Measurements from ENCODE around the gene FNTB. TPM values are rescaled to one million over a fixed set of nuclear protein-coding genes. Genes with fewer than 3 reads are reported as not detected.
A peak's percentile ranks its signal among the peaks of the same experiment; 100 is the strongest.

Gene FNTB
- total and polyA plus RNA-seq, 2 of the 13 experiments (the other 11 are each of a cell fraction or from before 2014, with no cell fraction given) = 23.6 to 28.5 TPM

GRCh38 chr14:64979336-64980074 is 7.2 kb upstream of the FNTB start (continued):
- TF ChIP-seq FOSL2 (CRISPR knock-in tag; IDR thresholded peaks at IDR 0.05) = peak; percentile 25; the same call in 1 of the 2 replicates
- no peak for TF ChIP-seq ZNF460 (CRISPR knock-in tag; IDR thresholded peaks at IDR 0.05; ENCODE audit: borderline replicate concordance)

GRCh38 chr14:64983439-64984310 is 3.0 kb upstream of the FNTB start:
- Histone ChIP-seq H3K9me3 (ENCODE audit: low read length) (no peaks in the 10 kb centered on the region), H3K27ac (ENCODE audit: extremely low read length, insufficient read depth, low read length) (no peak overlapping the region), H3K27me3 (ENCODE audit: control insufficient read depth in 1 of 2, insufficient read depth in 2 of 2, low read length in 2 of 2) (no peaks in the 10 kb centered on the region), H3K36me3 (replicated peaks in 1 of 2; ENCODE audit: control insufficient read depth in 1 of 2, insufficient read depth in 2 of 2, low read length in 2 of 2) (no peaks in the 10 kb centered on the region), H3K4me3 (replicated peaks in 1 of 3; ENCODE audit: insufficient read depth in 1 of 3, low read depth in 2 of 3, low read length in 3 of 3) (peak overlapping the region in 2 of 3 experiments; percentile 38 to 46; a peak in 3 of 6 replicates), H3K79me2 (ENCODE audit: insufficient read depth, low read length) (peaks cover 16% of the 10 kb centered on the region), H3K9ac (ENCODE audit: insufficient read depth, low read depth, low read length) (no peak overlapping the region), H3K4me1 (ENCODE audit: insufficient read depth, low read length) (peaks cover 46% of the 10 kb centered on the region), H2AFZ (ENCODE audit: low read length) (peak overlapping the region; percentile 78), H3K4me2 (ENCODE audit: low read depth, low read length) (peak overlapping the region; percentile 68), H4K20me1 (ENCODE audit: insufficient read depth, low read length) (no peaks in the 10 kb centered on the region)
- intact Hi-C loops (cut with micrococcal nuclease; ENCODE audit: unreplicated experiment) (loop anchor here (1.0 to 5.0 kb wide), 2 partner anchors 41 to 181 kb away; partner anchors contain the start of gene GPX2), in situ Hi-C loops (cut with HindIII; ENCODE audit: extremely low pct_ligation_motif_present, low pct_unique_long_range_greater_than_20kb) (loop anchor here (10.0 kb wide), 1 partner anchor 159 kb away; no protein-coding TSS in a partner anchor)
- CTCF ChIA-PET (ENCODE audit: low intra/inter-chr PET ratio, low total read pairs) = interaction anchor here (0.8 to 1.4 kb wide), 2 partner anchors 45 to 161 kb away, joined by 3 to 7 read pairs; no protein-coding TSS in a partner anchor
- 0 out of 2 replicates have a peak, but pooled peaks have one; percentile 10 for TF ChIP-seq SAP130 (CRISPR knock-in tag; IDR thresholded peaks at IDR 0.05; ENCODE audit: low read depth)
- peak; percentile 62 for TF ChIP-seq STAG1 (CRISPR knock-in tag; IDR thresholded peaks at IDR 0.05)
- TF ChIP-seq ZBTB44 (CRISPR knock-in tag; IDR thresholded peaks at IDR 0.05) = no peak
- TF ChIP-seq ARID3A (IDR thresholded peaks at IDR 0.05; ENCODE audit: low read depth, low read length) = peak; percentile 41; the same call in 1 of the 2 replicates
- no peak for TF ChIP-seq ZNF607 (CRISPR knock-in tag; IDR thresholded peaks at IDR 0.05; ENCODE audit: borderline replicate concordance)
- 0 out of 2 replicates have a peak, but pooled peaks have one; percentile 20 for TF ChIP-seq RAD21 (CRISPR knock-in tag; IDR thresholded peaks at IDR 0.05)
- TF ChIP-seq SMC3 (IDR thresholded peaks at IDR 0.05; ENCODE audit: low read length) = peak; percentile 37; the same call in 1 of the 2 replicates
- TF ChIP-seq ZNF644 (CRISPR knock-in tag; IDR thresholded peaks at IDR 0.05; ENCODE audit: low read depth) = no peak
- TF ChIP-seq GATAD2A (CRISPR knock-in tag; IDR thresholded peaks at IDR 0.05) = 0 out of 2 replicates have a peak, but pooled peaks have one; percentile 18
- peak; percentile 68 for TF ChIP-seq CTCF (CRISPR knock-in tag; IDR thresholded peaks at IDR 0.05)
- POLR2A ChIA-PET = no interaction called here
- FAIRE-seq (no peak), ATAC-seq (no peak), DNase-seq (ENCODE audit: low spot score) (peak; percentile 45)
- BruUV-seq (replicated peaks) = no TSS peak
- 14% methylated on average over 15 of the region's 15 CpGs for WGBS (ENCODE audit: low lambda C conversion rate)
